HEK293 (cell line): ENCODE data around the gene HSPA4L.

Experiments used
- CTCF ChIA-PET: fragments of 350-600 bp; formaldehyde crosslinking; extraction: SDS; loops from one replicate; lab custom pipeline; 2021; ENCODE audit warnings: antibody characterized with exemption; lab: Yijun Ruan, JAX
- POLR2A ChIA-PET: fragments of 300-600 bp; formaldehyde crosslinking; extraction: SDS; loops from one replicate; lab custom pipeline; 2020; ENCODE audit warnings: antibody characterized with exemption, inconsistent platforms; lab: Yijun Ruan, JAX
- H3K27ac ChIP-seq: fragments of 200-500 bp; sonication (Bioruptor generic); 2 replicates; pipeline ENCODE4 v1.5.1; 2014; ENCODE audit warnings: low read depth, low read length, control low read depth, inconsistent platforms; ENCODE audit errors: extremely low read depth
- H3K36me3 ChIP-seq, 2 experiments: fragments of 200-500 bp in 1 of 2; sonication (Bioruptor generic) in 1 of 2; 1 replicate in 1 of 2; 2 replicates in 1 of 2; pipeline ENCODE4 v1.5.1; 2014 to 2017; ENCODE audit warnings: inconsistent platforms in 2 of 2, low read length in 2 of 2; ENCODE audit not compliant: control insufficient read depth in 2 of 2, insufficient read depth in 1 of 2
- H3K4me1 ChIP-seq: fragments of 200-500 bp; sonication (Bioruptor generic); 2 replicates; pipeline ENCODE4 v1.5.1; 2014; ENCODE audit warnings: mild to moderate bottlenecking, low read length, inconsistent platforms; ENCODE audit not compliant: control insufficient read depth, insufficient read depth
- H3K4me3 ChIP-seq: 2 replicates; pipeline ENCODE4 v1.5.1; 2011; ENCODE audit warnings: low read depth, mild to moderate bottlenecking, control low read depth, low read length, moderate library complexity
- H3K9me3 ChIP-seq: fragments of 200-500 bp; sonication (Bioruptor generic); 2 replicates; pipeline ENCODE4 v1.5.1; 2014; ENCODE audit warnings: low read depth, low read length, inconsistent platforms; ENCODE audit not compliant: control insufficient read depth, insufficient read depth
- INSM2 ChIP-seq: fragments of 450-650 bp; formaldehyde crosslinking; IDR thresholded peaks from 2 replicates; pipeline ENCODE4 v1.5.1; 2016; ENCODE audit warnings: missing biosample characterization, missing genetic modification characterization
- KLF1 ChIP-seq: fragments of 450-650 bp; formaldehyde crosslinking; IDR thresholded peaks from 2 replicates; pipeline ENCODE4 v1.5.1; 2016; ENCODE audit warnings: missing biosample characterization, missing genetic modification characterization
- KLF8 ChIP-seq: fragments of 450-650 bp; formaldehyde crosslinking; IDR thresholded peaks from 2 replicates; pipeline ENCODE4 v1.5.1; 2016; ENCODE audit warnings: missing biosample characterization, missing genetic modification characterization
- KLF9 ChIP-seq: fragments of 450-650 bp; formaldehyde crosslinking; IDR thresholded peaks from 2 replicates; pipeline ENCODE4 v1.5.1; 2016; ENCODE audit warnings: missing biosample characterization, missing genetic modification characterization, low read depth
- MZF1 ChIP-seq: fragments of 450-650 bp; formaldehyde crosslinking; IDR thresholded peaks from 2 replicates; pipeline ENCODE4 v1.5.1; 2017; ENCODE audit warnings: missing biosample characterization, missing genetic modification characterization, borderline replicate concordance
- OVOL3 ChIP-seq: fragments of 450-650 bp; formaldehyde crosslinking; IDR thresholded peaks from 2 replicates; pipeline ENCODE4 v1.5.1; 2016; ENCODE audit warnings: missing biosample characterization, missing genetic modification characterization
- PRDM6 ChIP-seq: fragments of 450-650 bp; formaldehyde crosslinking; IDR thresholded peaks from 2 replicates; pipeline ENCODE4 v1.5.1; 2017; ENCODE audit warnings: missing biosample characterization, missing genetic modification characterization
- SP3 ChIP-seq: fragments of 450-650 bp; formaldehyde crosslinking; IDR thresholded peaks from 2 replicates; pipeline ENCODE4 v1.5.1; 2016; ENCODE audit warnings: missing biosample characterization, missing genetic modification characterization
- ZBTB10 ChIP-seq: fragments of 450-650 bp; formaldehyde crosslinking; IDR thresholded peaks from 2 replicates; pipeline ENCODE4 v1.5.1; 2016; ENCODE audit warnings: missing biosample characterization, missing genetic modification characterization
- ZBTB17 ChIP-seq: fragments of 450-650 bp; formaldehyde crosslinking; IDR thresholded peaks from 2 replicates; pipeline ENCODE4 v1.5.1; 2016; ENCODE audit warnings: missing biosample characterization, missing genetic modification characterization
- ZBTB26 ChIP-seq: fragments of 450-650 bp; formaldehyde crosslinking; optimal IDR thresholded peaks from 2 replicates; pipeline ENCODE3; 2016; ENCODE audit warnings: missing biosample characterization, mild to moderate bottlenecking, missing genetic modification characterization
- ZBTB7A ChIP-seq: fragments of 450-650 bp; formaldehyde crosslinking; IDR thresholded peaks from 2 replicates; pipeline ENCODE4 v1.5.1; 2016; ENCODE audit warnings: low read depth, missing biosample characterization, missing genetic modification characterization
- ZFP69B ChIP-seq: fragments of 450-650 bp; formaldehyde crosslinking; IDR thresholded peaks from 2 replicates; pipeline ENCODE4 v1.5.1; 2016; ENCODE audit warnings: missing biosample characterization, missing genetic modification characterization
- ZNF10 ChIP-seq: fragments of 450-650 bp; formaldehyde crosslinking; IDR thresholded peaks from 2 replicates; pipeline ENCODE4 v1.5.1; 2017; ENCODE audit warnings: missing biosample characterization, missing genetic modification characterization
- ZNF132 ChIP-seq: fragments of 450-650 bp; formaldehyde crosslinking; IDR thresholded peaks from 2 replicates; pipeline ENCODE4 v1.5.1; 2017; ENCODE audit warnings: missing biosample characterization, missing genetic modification characterization, borderline replicate concordance
- ZNF221 ChIP-seq: fragments of 450-650 bp; formaldehyde crosslinking; IDR thresholded peaks from 2 replicates; pipeline ENCODE4 v1.5.1; 2017; ENCODE audit warnings: missing biosample characterization, missing genetic modification characterization, borderline replicate concordance
- ZNF24 ChIP-seq: fragments of 450-650 bp; formaldehyde crosslinking; IDR thresholded peaks from 2 replicates; pipeline ENCODE4 v1.5.1; 2016; ENCODE audit warnings: missing biosample characterization, missing genetic modification characterization
- ZNF248 ChIP-seq: fragments of 450-650 bp; formaldehyde crosslinking; IDR thresholded peaks from 2 replicates; pipeline ENCODE4 v1.5.1; 2017; ENCODE audit warnings: missing biosample characterization, missing genetic modification characterization
- ZNF280D ChIP-seq: fragments of 450-650 bp; formaldehyde crosslinking; IDR thresholded peaks from 2 replicates; pipeline ENCODE4 v1.5.1; 2016; ENCODE audit warnings: missing biosample characterization, missing genetic modification characterization
- ZNF302 ChIP-seq: fragments of 450-650 bp; formaldehyde crosslinking; IDR thresholded peaks from 2 replicates; pipeline ENCODE4 v1.5.1; 2016; ENCODE audit warnings: missing biosample characterization, missing genetic modification characterization, low read depth
- ZNF449 ChIP-seq: fragments of 450-650 bp; formaldehyde crosslinking; IDR thresholded peaks from 2 replicates; pipeline ENCODE4 v1.5.1; 2017; ENCODE audit warnings: missing biosample characterization, mild to moderate bottlenecking, missing genetic modification characterization, moderate library complexity
- ZNF585B ChIP-seq: fragments of 450-650 bp; formaldehyde crosslinking; IDR thresholded peaks from 2 replicates; pipeline ENCODE4 v1.5.1; 2016; ENCODE audit warnings: missing biosample characterization, missing genetic modification characterization
- ZNF660 ChIP-seq: fragments of 450-650 bp; IDR thresholded peaks from 2 replicates; pipeline ENCODE4 v1.5.1; 2018; ENCODE audit warnings: missing biosample characterization, mild to moderate bottlenecking, missing genetic modification characterization
- ZNF76 ChIP-seq: fragments of 450-650 bp; formaldehyde crosslinking; IDR thresholded peaks from 2 replicates; pipeline ENCODE4; 2016; ENCODE audit warnings: low read depth, missing biosample characterization, missing genetic modification characterization, borderline replicate concordance

Gene HSPA4L

GRCh38 chr4:127782275-127783025, at the start of gene HSPA4L:
TSS of gene HSPA4L (plus strand) at chr4:127782322. CDS start at chr4:127782551, 229 bp downstream.
- ChIA-PET CTCF (no interaction called here), POLR2A (interaction anchor here (0.6 to 1.6 kb wide), 7 partner anchors 16 to 745 kb away, joined by 3 to 9 read pairs (median 4); partner anchors contain the start of genes INTU and PLK4)
- peaks cover 0 to 3% of the 10 kb centered on the region in 2 experiments; a peak in 1 of 3 replicates for H3K36me3 ChIP-seq
- no peaks in the 10 kb centered on the region for H3K9me3 ChIP-seq
- H3K4me1 ChIP-seq = no peaks in the 10 kb centered on the region; the same call in 1 of the 2 replicates
- peak within 1 kb of the TSS; percentile 74 for H3K4me3 ChIP-seq
- H3K27ac ChIP-seq = peak within 1 kb of the TSS; percentile 62; the same call in 1 of the 2 replicates
- TF ChIP-seq OVOL3 (no peak), ZBTB7A (no peak), ZNF10 (tag by site-specific recombination) (peak; percentile 49; the same call in 1 of the 2 replicates), MZF1 (0 out of 2 replicates have a peak, but pooled peaks have one; percentile 17), ZNF660 (tag by site-specific recombination) (0 out of 2 replicates have a peak, but pooled peaks have one; percentile 26), ZBTB17 (tag by site-specific recombination) (peak; percentile 71; the same call in 1 of the 2 replicates), ZNF280D (tag by site-specific recombination) (no peak), KLF9 (tag by site-specific recombination) (peak; percentile 6; the same call in 1 of the 2 replicates), ZNF24 (peak; percentile 58; the same call in 1 of the 2 replicates), ZFP69B (tag by site-specific recombination) (peak; percentile 66; the same call in 1 of the 2 replicates), ZNF302 (no peak), ZBTB10 (tag by site-specific recombination) (peak; percentile 84), ZNF248 (tag by site-specific recombination) (no peak), ZNF132 (tag by site-specific recombination) (no peak), ZNF221 (no peak), INSM2 (tag by site-specific recombination) (no peak), SP3 (0 out of 2 replicates have a peak, but pooled peaks have one; percentile 12), ZBTB26 (tag by site-specific recombination) (peak; percentile 66), ZNF76 (tag by site-specific recombination) (peak; percentile 50; the same call in 1 of the 2 replicates), KLF8 (0 out of 2 replicates have a peak, but pooled peaks have one; percentile 23), ZNF449 (tag by site-specific recombination) (peak; percentile 93), ZNF585B (tag by site-specific recombination) (no peak), PRDM6 (tag by site-specific recombination) (no peak), KLF1 (tag by site-specific recombination) (no peak)
